NOMO-1 (cell line): ENCODE results near the gene PTPA.
"Not testable (repeated sequence)": the region's sequence is repeated elsewhere in the genome, so short reads cannot be mapped to it uniquely, and the experiment has no call there.

Experiments used
- DNase-seq, 2 experiments: peaks; one replicate each; lab custom pipeline; 2025; ENCODE audit not compliant: unreplicated experiment in 2 of 2; lab: John Stamatoyannopoulos, UW

PTPA gene

DNA sequence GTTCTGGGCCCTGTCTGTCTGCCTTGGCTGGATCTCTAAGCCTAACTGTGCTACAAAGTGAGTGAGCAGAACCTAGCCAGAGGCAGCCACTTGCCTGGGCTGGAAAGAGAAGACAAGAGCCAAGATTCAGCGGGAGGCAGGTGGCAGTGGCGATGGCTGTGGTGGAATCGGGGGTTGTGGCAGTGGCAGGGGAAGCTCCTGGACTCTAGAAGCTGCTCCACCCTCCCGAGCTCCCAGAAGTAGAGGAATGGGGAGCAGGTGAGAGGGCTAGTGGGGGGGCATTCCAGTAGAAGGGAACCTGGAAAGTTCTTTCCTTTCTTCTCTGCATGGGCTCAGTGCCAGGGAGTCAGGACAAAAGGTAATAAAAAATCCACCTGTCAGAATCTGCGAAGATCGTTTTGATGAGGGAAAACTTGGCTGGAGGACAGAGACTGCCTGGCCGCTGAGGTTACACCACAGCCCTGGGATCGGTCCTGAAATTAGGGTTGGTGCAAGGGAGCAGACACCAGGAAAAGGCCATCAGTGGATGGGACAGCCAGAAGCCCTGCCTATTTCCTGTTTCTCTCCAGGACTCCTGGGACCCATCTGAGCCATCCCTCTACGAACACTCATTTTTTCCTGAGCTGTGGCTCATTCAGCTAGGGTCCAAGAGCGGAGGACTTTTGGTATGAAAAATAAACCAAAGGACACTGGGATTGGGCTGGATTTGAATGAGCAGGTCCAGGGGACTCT, 2.2 kb upstream of the PTPA start:
- no peak for DNase-seq

DNA sequence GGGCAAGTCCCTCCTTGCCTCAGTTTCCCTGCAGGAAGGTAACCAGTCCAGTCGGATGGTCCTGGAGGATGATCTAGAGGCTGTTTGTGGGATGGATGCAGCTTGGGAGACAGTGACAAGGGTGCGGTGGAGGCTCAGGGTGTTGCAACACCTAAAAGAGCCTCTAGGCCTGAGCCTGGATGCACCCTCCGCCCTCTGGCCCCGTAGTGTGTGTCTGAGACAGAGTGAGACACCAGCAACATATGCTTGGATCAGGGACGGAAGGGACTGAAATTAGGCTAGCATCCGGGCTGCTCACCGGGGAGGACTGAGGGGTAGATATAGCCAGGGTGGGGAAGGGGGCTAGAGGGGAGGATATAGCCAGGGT, 1.7 kb upstream of the PTPA start:
- peak; percentile 11 to 20 for DNase-seq

GRCh38 chr9:129109952-129110739, 1.1 kb upstream of the PTPA start:
- no peak for DNase-seq

GRCh38 chr9:129111528-129112151, 425 bp downstream of the PTPA start:
- peak; percentile 18 to 43 for DNase-seq

DNA sequence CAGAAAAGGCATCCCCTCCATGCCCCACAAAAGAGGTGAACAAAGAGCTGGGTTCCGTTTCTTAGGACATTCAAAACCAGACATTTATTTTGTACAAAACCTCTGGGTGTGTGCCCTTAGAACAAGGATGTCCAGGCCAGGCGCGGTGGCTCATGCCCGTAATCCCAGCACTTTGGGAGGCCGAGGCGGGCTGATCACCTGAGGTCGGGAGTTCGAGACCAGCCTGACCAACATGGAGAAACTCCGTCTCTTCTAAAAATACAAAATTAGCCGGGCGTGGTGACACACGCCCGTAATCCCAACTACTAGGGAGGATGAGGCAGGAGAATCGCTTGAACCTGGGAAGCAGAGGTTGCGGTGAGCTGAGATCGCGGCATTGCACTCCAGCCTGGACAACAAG, 1.3 kb downstream of the PTPA start:
- DNase-seq = not testable (repeated sequence)

GRCh38 chr9:129113645-129114304, 2.6 kb downstream of the PTPA start:
- peak in 1 of 2 experiments; percentile 27 for DNase-seq

DNA sequence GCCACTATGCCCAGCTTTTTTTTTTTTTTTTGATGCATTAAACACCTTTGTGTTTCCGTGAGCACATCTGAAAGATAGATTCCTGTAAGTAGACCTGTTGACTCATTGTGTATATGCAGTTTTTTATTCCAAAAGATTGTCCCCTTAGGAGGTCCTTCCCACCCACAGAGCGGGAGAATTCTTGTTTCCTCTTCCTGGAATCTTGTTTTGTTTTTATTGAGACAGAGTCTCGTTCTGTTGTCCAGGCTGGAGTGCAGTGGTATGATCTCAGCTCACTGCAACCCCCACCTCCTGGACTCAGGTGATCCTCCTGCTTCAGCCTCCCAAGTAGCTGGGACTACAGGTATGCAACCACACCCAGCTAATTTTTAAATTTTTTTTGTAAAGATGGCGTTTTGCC, 7.6 kb downstream of the PTPA start:
- DNase-seq = no peak

GRCh38 chr9:129121483-129121882, 10.3 kb downstream of the PTPA start:
- no peak for DNase-seq

GRCh38 chr9:129122133-129122532, 10.9 kb downstream of the PTPA start:
- DNase-seq = no peak

DNA sequence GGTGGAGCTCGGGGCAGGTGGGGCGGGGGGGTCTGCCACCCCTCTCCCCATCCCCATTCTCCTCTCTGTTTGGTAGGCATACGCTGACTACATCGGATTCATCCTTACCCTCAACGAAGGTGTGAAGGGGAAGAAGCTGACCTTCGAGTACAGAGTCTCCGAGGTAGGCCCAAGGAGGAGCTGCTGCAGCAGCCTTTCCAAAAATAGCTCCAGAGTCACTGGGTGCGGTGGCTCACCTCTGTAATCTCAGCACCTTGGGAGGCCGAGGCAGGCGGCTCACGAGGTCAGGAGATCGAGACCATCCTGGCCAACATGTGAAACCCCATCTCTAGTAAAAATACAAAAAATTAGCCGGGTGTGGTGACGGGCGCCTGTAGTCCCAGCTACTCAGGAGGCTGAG, 11.8 kb downstream of the PTPA start:
- DNase-seq = not testable (repeated sequence)

DNA sequence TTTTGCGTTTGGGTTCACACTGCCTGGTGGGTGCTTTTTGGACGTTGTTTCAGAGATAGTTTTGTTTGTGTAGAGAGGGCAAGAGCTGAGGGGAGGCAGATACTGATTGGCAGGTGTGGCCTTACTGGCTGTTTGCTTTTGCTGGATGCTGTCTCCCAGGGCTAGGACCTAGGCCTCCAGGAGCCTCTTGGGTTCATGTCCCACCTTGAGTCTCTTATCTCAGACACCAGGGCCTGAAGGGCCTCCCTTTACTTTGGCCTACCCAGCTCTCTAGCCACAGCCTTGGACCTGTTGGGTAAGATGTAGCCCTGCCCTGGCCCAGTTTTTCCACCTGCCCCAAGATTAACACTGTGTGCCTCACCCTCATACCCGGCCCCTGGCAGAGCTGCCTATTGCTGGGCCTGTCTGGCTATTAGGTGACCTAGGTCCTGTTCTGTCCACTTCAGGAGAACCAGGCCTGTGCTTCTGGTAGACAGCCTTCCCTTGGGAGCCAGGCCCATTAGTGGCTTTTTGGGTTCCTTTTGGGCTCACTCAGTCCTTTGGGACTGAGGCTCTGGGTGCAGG, 13.4 kb downstream of the PTPA start:
- no peak for DNase-seq

DNA sequence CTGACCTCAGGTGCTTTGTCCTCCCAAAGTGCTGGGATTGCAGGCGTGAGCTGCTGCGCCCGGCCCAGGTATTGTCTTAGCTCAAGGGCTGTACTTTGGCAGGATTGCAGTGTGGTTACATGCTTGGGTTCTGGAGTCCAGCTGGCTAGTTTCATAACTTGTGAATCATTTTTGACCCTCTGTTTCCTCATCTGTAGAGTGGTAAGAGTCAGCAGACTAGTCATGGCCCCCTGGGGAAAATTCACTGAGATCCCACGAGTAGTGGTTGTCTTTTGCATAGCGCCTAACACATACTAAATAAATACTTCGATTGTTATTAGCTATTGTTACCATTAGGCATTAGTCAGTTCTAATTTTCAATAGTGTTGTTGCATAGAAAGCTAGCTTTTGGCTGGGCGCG, 14.3 kb downstream of the PTPA start:
- no peak for DNase-seq

GRCh38 chr9:129126749-129127618, 15.8 kb downstream of the PTPA start:
- DNase-seq = no peak

GRCh38 chr9:129128689-129129088, 17.5 kb downstream of the PTPA start:
- no peak for DNase-seq

DNA sequence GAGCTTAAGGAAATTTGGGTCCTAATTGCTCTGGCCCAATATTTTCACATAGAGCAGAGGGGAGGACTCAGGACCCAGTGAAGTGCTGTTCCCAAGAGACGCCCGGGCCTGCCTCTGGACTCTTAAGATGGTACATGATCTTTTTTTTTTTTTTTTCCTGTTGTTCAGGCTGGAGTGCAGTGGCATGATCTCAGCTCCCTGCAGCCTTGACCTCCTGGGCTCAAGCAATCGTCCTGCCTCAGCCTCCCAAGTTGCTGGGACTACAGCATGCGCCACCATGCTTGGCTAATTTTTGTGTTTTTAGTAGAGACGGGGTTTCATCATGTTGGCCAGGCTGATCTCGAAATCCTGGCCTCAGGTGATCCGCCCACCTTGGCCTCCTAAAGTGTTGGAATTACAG, 19.1 kb downstream of the PTPA start:
- DNase-seq = not testable (repeated sequence)

GRCh38 chr9:129130791-129131190, 19.6 kb downstream of the PTPA start:
- DNase-seq = no peak

DNA sequence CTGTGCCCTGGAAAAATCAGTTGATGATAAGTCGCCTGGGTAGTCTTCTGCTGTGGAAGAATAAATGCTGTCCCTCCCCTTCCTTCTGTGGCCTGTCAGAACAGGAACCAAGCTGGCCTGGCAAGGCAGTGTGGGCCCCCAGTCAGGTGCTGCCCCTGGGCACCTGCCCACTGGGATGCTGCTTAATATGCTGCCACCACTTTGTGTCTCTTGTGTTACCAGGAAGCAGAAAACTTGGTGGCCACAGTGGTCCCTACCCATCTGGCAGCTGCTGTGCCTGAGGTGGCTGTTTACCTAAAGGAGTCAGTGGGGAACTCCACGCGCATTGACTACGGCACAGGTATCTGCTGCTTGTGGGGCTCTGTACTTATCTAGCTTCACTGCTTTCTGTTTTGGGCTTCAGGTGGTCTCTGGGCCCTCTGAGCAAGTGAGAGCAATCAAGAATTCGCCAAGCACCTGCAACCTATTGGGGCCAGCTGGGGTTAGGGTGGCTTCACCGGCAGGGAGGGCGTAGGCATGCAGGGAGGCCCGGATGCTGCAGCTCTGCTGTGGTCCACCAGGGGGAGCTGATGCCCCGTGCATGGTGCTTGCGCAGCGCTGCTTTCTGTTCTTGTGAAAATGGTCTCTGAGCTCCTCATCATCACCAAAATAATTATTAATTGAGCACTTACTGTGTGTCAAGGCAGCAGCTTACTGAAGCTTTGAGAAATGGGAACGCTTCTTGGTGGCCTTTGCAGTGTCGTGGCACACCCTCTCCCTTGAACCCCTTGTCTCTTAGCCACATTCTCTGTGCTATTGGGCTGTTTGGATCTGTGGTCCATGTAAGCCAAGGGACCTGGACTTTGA, 20.3 kb downstream of the PTPA start:
- peak; percentile 46 to 47 for DNase-seq

- no peak for DNase-seq
Measured at GRCh38 chr9:129133082-129133481, 21.9 kb downstream of the PTPA start.

- no peak for DNase-seq
Measured at GRCh38 chr9:129135476-129135875, 24.3 kb downstream of the PTPA start.
